Caco-2 (cell line): ENCODE results near the gene TEKTIP1. TPM values are rescaled to one million over a fixed set of nuclear protein-coding genes. Genes with fewer than 3 reads are reported as not detected.

Experiments
- BruUV-seq: library from RNA; stranded (reverse); fragments of 400-500 nt; replicated peaks from 2 replicates; lab custom pipeline; 2021; lab: Mats Ljungman, UMichigan
- CTCF ChIA-PET: fragments of 300-600 bp; sonication (Branson Sonifier 250); formaldehyde crosslinking; loops from one replicate; lab custom pipeline; 2022; ENCODE audit warnings: antibody characterized with exemption; lab: Charles Lee
- POLR2A ChIA-PET: fragments of 300-600 bp; sonication (Branson Sonifier 250); formaldehyde crosslinking; loops from one replicate; lab custom pipeline; 2022; ENCODE audit warnings: antibody characterized with exemption; lab: Charles Lee
- DNase-seq, 2 experiments: peaks; one replicate each; pipeline versions ENCODE4 v3.0.0 to v3.0.0-alpha.2; 2020 to 2022
- H3K27me3 ChIP-seq: replicated peaks from 2 replicates; pipeline ENCODE4 v1.6.0; 2011; ENCODE audit warnings: low read length; ENCODE audit not compliant: control insufficient read depth, insufficient read depth
- H3K36me3 ChIP-seq: 2 replicates; pipeline ENCODE4 v1.5.1; 2011; ENCODE audit warnings: low read length; ENCODE audit not compliant: control insufficient read depth, insufficient read depth
- H3K4me1 ChIP-seq: fragments of 250-450 bp; sonication (Bioruptor Pico); 2 replicates; pipeline ENCODE4 v1.5.1; 2020; ENCODE audit warnings: mild to moderate bottlenecking
- H3K4me3 ChIP-seq: 2 replicates; pipeline ENCODE4 v1.5.1; 2011; ENCODE audit warnings: low read depth, mild to moderate bottlenecking, control low read depth, low read length
- H3K9me3 ChIP-seq: fragments of 250-450 bp; sonication (Bioruptor Pico); 2 replicates; pipeline ENCODE4 v1.5.1; 2020; ENCODE audit warnings: mild to moderate bottlenecking, moderate library complexity
- H3K27ac Mint-ChIP-seq: one replicate; pipeline ENCODE4 v1.8.0; 2022; ENCODE audit warnings: mixed read lengths; ENCODE audit not compliant: unreplicated experiment
- H3K27me3 Mint-ChIP-seq: one replicate; pipeline ENCODE4 v1.8.0; 2022; ENCODE audit warnings: mixed read lengths; ENCODE audit not compliant: insufficient read depth, unreplicated experiment
- H3K36me3 Mint-ChIP-seq: one replicate; pipeline ENCODE4 v1.8.0; 2022; ENCODE audit warnings: mild to moderate bottlenecking, mixed read lengths; ENCODE audit not compliant: insufficient read depth, unreplicated experiment
- H3K4me1 Mint-ChIP-seq: one replicate; pipeline ENCODE4 v1.8.0; 2022; ENCODE audit warnings: low read depth, mixed read lengths; ENCODE audit not compliant: unreplicated experiment
- H3K4me3 Mint-ChIP-seq: one replicate; pipeline ENCODE4 v1.8.0; 2022; ENCODE audit warnings: mild to moderate bottlenecking, moderate library complexity, mixed read lengths; ENCODE audit not compliant: unreplicated experiment
- H3K9me3 Mint-ChIP-seq: one replicate; pipeline ENCODE4 v1.8.0; 2022; ENCODE audit warnings: mixed read lengths; ENCODE audit not compliant: unreplicated experiment
- CTCF ChIP-seq, 2 experiments: fragments of 200-600 bp in 1 of 2; IDR thresholded peaks; 1 replicate in 1 of 2; 2 replicates in 1 of 2; pipeline versions ENCODE4 v1.5.1 to v1.8.0; 2011 to 2022; ENCODE audit warnings: antibody characterized with exemption in 1 of 2, control low read depth in 1 of 2, inconsistent platforms in 1 of 2, low read depth in 1 of 2, low read length in 1 of 2, mild to moderate bottlenecking in 1 of 2, moderate library complexity in 1 of 2; ENCODE audit not compliant: insufficient read depth in 1 of 2, severe bottlenecking in 1 of 2, unreplicated experiment in 1 of 2
- intact Hi-C: fragments of 100-400 bp; cut with micrococcal nuclease; formaldehyde crosslinking; loops from one replicate; pipeline ENCODE4 v1.10.0; 2022; ENCODE audit not compliant: unreplicated experiment
- total RNA-seq: library from RNA; stranded (reverse); gene quantifications from 2 replicates; pipeline ENCODE4 v1.2.3, GENCODE V29; 2022

The TEKTIP1 gene
- total RNA-seq, 1 experiment from 2014 or later = 1.5 TPM

- no peak for TF ChIP-seq CTCF (IDR thresholded peaks at IDR 0.05; ENCODE audit: insufficient read depth in 1 of 2, low read depth in 1 of 2, low read length in 1 of 2, severe bottlenecking in 1 of 2, unreplicated experiment in 1 of 2)
- POLR2A ChIA-PET = no interaction called here
Measured at GRCh38 chr19:3586707-3587346, 47.9 kb downstream of the TEKTIP1 start.

GRCh38 chr19:3589439-3589838 is 50.5 kb downstream of the TEKTIP1 start:
- TF ChIP-seq CTCF (IDR thresholded peaks at IDR 0.05; ENCODE audit: insufficient read depth in 1 of 2, low read depth in 1 of 2, low read length in 1 of 2, severe bottlenecking in 1 of 2, unreplicated experiment in 1 of 2) = no peak
- no peak overlapping the region for H3K4me3 Mint-ChIP-seq

More at GRCh38 chr19:3586707-3587346, 47.9 kb downstream of the TEKTIP1 start:
- H3K36me3 ChIP-seq = no peaks in the 10 kb centered on the region
- Mint-ChIP-seq H3K4me3 (no peak overlapping the region), H3K4me1 (no peaks in the 10 kb centered on the region), H3K27me3 (peaks cover 3% of the 10 kb centered on the region), H3K9me3 (no peaks in the 10 kb centered on the region), H3K27ac (no peak overlapping the region), H3K36me3 (no peaks in the 10 kb centered on the region)
- DNase-seq = no peak
- intact Hi-C loops = no loop called here
- no TSS peak for BruUV-seq
- no peaks in the 10 kb centered on the region for H3K27me3 ChIP-seq
- CTCF ChIA-PET = no interaction called here
- H3K9me3 ChIP-seq = 0 out of 2 replicates have a peak, but pooled peaks cover 8% of the 10 kb centered on the region
- no peak overlapping the region for H3K4me3 ChIP-seq
- H3K4me1 ChIP-seq = no peaks in the 10 kb centered on the region

GRCh38 chr19:3589949-3590348 is 51.0 kb downstream of the TEKTIP1 start:
- Histone ChIP-seq H3K9me3 (0 out of 2 replicates have a peak, but pooled peaks cover 8% of the 10 kb centered on the region), H3K4me3 (no peak overlapping the region), H3K27me3 (no peaks in the 10 kb centered on the region), H3K36me3 (no peaks in the 10 kb centered on the region), H3K4me1 (no peaks in the 10 kb centered on the region)
- Mint-ChIP-seq H3K9me3 (no peaks in the 10 kb centered on the region), H3K4me1 (no peaks in the 10 kb centered on the region), H3K4me3 (no peak overlapping the region), H3K27me3 (peaks cover 4% of the 10 kb centered on the region), H3K36me3 (peaks cover 5% of the 10 kb centered on the region), H3K27ac (no peak overlapping the region)
- POLR2A ChIA-PET = no interaction called here
- no TSS peak for BruUV-seq
- TF ChIP-seq CTCF (IDR thresholded peaks at IDR 0.05; ENCODE audit: insufficient read depth in 1 of 2, low read depth in 1 of 2, low read length in 1 of 2, severe bottlenecking in 1 of 2, unreplicated experiment in 1 of 2) = no peak
- intact Hi-C loops = no loop called here
- CTCF ChIA-PET = no interaction called here
- no peak for DNase-seq

More at GRCh38 chr19:3589439-3589838, 50.5 kb downstream of the TEKTIP1 start:
- Mint-ChIP-seq H3K27ac (no peak overlapping the region), H3K27me3 (peaks cover 2% of the 10 kb centered on the region), H3K9me3 (no peaks in the 10 kb centered on the region), H3K36me3 (peaks cover 3% of the 10 kb centered on the region), H3K4me1 (no peaks in the 10 kb centered on the region)
- POLR2A ChIA-PET = no interaction called here
- BruUV-seq = no TSS peak
- H3K36me3 ChIP-seq = no peaks in the 10 kb centered on the region
- no peak overlapping the region for H3K4me3 ChIP-seq
- DNase-seq = no peak
- intact Hi-C loops = no loop called here
- no peaks in the 10 kb centered on the region for H3K27me3 ChIP-seq
- H3K9me3 ChIP-seq = 0 out of 2 replicates have a peak, but pooled peaks cover 8% of the 10 kb centered on the region
- CTCF ChIA-PET = no interaction called here
- no peaks in the 10 kb centered on the region for H3K4me1 ChIP-seq
